ENCODE results near the gene CPN1.
"Not testable (repeated sequence)": the region's sequence is repeated elsewhere in the genome, so short reads cannot be mapped to it uniquely, and the experiment has no call there.

The CPN1 gene

DNA sequence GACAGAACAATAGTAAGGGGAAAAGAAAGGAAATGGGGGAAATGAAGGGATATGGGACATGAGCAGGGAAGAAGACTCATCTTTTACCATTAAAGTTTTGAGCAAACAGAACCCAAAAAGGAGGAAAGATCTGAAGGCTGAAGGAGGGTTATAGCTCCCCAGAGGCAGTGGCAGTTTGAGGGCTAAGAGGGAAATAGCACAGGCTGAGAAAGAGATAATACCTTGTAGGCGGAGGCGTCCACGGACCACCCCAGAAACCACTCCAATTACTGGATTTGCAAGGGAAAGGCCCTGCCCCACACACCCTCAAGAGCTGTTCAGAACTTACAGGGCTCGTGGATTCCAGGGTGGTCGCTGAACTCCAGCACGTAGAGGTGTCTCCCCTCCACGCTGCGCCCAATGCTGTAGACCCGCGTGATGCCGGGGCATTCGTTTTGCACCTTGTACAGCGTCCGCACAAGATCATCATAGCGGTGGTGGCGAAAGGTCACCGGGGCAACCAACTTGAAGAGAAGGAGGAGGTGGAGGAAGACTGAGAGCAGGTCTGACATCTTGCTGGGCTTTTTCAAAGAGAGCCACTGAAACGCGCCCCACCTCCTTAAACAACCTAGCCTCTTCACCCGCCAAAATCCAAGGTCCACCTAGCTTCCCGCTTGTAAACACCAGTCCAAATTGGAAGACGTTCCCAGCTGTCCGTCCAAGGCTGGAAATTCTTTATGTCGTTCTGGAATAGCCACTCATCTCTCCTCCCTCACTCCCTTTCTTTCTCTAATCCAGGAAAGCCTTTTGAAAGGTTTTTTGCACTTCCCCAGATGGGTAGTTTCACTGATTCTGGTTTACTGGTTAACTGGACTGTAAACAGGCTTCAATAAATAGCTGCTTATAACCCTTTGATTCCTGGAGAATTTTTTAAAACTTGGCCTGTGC lies at the start of gene CPN1:
TSS of gene CPN1 (minus strand) at position 795 of the 927 bp plus-strand sequence. CDS start at position 551, 244 bp downstream.
- no peak for DNase-seq

DNA sequence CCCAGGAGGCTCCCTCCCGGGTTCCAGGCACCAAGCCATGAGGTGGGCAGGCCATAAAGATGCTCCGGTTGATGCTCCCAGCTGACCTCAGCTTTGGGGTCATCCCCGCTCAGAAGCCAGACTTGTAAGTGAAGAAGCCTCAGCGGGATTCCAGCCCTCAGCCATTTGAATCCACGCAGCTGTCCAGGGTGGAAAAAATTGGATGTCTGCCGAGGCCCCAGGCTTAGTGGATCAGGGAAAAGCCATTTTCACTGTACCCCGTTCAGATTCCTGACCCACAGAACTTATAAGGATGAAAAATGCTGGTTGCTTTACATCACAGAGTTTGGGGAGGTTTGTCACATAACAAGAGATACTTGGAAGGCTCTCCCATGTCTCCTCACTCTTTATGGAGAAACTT lies 49.2 kb upstream of the CPN1 start:
- DNase-seq, result no peak

DNA sequence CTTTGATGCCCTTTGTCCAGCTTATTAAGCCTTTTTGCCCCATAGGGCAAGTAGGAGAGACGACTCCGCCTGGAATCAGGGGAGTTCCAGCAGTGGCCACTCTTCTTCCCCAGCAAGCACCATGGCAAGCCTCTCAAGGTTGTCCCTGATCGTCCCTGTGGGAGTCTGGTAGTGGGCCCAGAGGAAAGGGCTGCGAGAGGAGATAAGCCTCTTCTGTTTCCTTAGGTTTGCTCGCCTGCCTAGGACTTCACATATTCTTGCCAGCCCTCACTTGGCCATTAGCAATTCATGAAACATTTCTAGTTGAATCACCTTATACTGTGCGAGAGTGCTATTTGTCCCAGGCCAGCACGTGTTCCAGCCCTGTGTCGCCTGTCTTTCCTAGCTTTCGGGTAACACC lies 47.8 kb upstream of the CPN1 start:
- no peak for DNase-seq

DNA sequence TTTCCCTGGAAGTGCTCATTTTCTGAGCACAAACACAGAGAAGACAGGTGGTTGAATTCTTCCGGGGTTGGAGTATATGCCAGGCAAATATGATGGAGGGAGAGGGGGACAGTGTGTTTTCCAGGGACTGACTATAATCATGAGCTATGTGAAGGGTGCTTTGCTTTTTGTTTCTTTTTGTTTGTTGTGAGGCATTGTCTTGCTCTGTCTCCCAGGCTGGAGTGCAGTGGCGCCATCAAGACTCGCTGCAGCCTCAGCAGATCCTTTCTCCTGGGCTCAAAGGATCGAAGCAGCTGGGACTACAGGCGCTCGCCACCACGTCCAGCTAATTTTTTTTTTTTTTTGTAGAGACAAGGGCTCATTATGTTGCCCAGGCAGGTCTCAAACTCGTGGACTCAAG lies 47.3 kb upstream of the CPN1 start:
- DNase-seq, result no peak

DNA sequence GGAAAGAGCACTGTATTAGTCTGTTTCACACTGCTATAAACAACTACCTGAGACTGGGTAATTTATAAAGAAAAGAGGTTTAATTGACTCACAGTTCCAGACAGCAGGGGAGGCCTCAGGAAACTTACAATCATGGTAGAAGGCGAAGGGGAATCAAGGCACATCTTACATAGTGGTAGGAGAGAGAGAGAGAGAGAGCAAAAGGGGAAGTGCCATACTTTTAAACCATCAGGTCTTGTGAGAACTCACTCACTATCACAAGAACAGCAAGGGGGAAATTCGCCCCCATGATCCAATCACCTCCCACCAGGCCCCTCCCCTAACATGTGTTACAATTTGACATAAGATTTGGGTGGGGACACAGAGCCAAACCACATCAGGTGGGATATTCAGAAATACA lies 43.7 kb upstream of the CPN1 start:
- not testable (repeated sequence) for DNase-seq

DNA sequence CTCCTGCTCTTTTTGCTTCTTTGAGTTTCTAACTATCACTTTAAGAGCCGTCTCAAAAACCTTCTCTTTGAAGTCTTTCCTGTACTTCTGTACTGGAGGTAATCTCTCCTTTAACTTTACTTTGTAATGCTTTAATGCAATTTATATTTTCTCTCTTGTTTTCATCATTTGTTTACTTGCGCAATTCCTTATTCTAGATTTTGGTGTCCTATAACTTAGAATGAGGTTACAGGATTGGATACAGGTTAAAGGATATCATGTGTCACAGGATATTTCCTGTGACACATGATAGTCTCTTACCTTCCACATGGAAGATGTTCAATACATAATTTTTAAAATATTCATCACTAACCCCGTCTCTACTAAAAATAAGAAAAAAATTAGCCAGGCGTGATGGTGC lies 42.4 kb upstream of the CPN1 start:
- no peak for DNase-seq

DNA sequence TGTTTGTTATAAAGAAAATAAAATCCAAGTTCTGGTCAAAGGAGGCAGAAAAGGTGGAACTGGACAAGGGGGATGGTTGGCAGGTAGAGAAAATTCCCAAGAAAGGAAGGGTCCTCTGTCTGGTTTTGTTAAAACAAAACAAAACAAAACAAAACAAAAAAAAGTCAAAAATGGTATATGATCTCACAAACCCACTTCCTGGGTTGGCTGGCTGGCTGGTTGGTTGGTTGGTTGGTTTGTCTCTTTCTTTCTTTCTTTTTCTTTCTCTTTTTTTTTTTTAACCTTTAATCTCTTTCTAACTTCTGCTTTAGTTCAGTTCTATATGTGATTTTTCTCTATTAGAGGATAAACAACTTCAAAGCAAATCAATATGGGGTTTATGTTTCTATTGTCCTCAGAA lies 41.1 kb upstream of the CPN1 start:
- DNase-seq, result no peak

DNA sequence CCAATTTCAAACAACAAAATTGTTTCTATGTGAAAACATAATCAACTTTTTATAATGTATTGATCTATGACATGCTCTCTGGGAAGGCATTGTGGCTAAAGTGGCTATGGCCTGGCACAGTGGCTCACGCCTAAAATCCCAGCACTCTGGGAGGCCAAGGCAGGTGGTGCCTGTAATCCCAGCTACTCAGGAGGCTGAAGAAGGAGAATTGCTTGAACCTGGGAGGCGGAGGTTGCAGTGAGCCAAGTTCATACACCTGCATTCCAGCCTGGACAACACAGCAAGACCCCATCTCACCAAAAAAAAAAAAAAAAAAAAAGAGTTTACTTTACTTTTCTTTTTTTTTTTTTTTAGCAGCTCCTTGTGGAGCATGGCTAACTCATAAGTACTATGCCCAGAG lies 38.9 kb upstream of the CPN1 start:
- DNase-seq, result no peak

DNA sequence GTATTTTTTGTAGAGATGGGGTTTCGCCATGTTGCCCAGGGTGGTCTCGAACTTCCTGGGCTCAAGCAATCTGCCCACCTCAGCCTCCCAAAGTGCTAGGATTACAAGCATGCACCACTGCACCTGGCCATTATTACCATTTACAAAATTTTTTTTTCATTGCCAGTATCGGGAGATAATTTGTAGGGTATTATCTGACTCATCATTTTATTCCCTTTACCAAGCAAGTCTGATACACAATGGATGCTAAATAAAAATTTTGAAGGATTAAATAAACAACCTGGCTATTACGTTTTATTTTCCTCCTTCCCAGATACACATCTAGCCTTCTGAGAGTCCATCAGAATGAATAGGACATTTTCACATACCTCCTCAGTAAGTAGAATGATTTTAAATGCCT lies 38.1 kb upstream of the CPN1 start:
- DNase-seq, result no peak

DNA sequence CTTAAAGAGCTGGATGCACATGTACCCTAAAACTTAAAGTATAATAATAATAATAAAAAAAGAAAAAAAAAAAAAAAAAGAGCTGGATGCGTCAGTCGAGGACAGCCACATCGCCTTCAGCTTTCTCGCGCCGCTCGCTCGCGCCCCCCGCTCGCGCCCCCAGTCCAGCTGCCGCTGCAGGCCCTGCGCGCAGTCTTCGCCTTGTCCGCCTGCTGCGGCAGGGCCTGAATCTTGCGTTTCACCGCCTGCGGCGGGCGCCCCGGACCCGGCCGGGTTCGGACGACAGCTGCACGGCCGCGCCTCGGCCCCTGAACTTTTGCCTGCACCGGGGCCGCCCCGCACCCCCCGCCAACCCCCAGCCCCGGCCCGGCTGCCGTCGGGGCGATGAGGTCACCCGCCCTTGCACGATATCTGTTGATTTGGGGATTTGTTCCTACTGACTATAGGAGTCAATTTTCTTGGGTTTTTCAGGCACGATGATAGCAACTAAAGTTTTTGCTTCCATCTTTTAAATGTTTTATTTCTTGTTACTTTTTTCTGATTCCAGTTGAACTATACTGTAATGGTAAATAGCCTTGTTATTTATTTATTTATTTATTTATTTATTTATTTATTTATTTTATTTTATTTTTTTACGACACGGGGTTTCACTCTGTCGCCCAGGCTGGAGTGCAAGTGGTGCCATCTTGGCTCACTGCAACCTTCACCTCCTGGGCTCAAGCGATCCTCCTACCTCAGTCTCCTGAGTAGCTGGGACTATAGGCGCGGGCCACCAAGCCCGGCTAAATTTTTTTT lies 33.5 kb upstream of the CPN1 start:
- DNase-seq, result no peak

DNA sequence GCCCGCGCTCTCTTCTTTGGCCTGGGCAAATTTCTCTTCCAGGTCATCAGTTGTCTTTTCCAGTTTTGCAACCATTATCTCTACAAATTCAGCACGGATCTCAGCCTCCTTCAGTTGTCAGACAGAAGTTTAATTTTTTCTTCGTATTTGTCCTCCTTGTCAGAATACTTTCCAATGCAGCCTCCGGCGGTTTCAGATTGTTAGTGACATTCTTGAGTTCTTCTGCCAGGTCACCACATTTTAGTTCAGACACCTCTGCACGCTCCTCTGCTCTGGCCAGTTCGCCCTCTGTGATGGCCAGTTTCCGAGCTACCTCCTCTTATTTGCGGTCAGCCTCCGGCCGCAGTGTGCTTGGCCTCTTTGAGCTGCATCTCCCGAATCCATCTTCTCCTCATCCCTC lies 32.8 kb upstream of the CPN1 start:
- no peak for DNase-seq

DNA sequence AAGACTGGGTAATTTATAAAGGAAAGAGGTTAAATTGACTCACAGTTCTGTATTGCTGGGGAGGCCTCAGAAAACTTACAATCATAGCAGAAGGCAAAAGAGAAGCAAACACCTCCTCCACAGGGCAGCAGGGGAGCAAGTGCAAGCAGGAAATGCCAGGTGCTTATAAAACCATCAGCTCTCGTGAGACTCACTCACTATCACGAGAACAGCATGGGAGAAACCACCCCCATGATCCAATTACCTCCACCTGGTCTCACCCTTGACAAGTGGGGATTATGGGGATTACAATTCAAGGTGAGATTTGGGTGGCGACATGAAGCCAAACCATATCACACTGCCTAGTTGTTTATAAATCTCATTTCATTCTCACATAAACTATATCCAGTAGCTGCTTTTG lies 28.0 kb upstream of the CPN1 start:
- DNase-seq, result no peak

DNA sequence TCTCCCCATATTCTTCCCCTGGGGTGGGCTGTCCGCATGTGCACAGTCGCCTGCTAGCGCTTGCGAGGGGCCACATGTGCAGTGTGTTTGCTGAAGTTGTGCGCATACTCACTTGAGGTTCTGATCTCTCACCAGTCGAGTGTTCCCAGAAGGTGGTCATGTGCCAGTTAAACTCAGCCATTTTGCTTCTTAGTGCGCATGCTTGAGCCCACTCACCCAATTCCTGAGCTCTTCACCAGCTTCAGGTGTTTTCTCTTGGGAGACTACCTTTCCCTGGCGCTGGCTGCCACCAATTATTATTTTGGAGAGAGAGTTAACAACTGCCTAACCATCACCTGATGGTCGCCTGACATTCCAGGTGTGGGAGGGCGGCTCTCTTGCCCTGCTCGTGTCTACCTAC lies 25.2 kb upstream of the CPN1 start:
- DNase-seq, result no peak

DNA sequence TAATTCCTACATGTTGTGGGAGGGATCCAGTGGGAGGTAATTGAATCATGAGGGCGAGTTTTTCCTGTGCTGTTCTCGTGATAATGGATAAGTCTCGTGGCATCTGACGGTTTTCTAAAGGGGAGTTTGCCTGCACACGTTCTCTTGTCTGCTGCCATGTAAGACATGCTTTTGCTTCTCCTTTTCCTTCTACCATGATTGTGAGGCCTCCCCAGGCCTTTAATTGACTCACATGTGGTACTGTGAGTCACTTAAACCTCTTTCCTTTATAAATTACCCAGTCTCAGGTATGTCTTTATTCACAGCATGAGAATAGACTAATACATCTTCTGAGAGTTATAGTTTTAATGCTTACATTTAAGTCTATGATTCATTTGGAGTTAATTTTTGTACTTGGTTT lies 22.6 kb upstream of the CPN1 start:
- DNase-seq, result no peak

DNA sequence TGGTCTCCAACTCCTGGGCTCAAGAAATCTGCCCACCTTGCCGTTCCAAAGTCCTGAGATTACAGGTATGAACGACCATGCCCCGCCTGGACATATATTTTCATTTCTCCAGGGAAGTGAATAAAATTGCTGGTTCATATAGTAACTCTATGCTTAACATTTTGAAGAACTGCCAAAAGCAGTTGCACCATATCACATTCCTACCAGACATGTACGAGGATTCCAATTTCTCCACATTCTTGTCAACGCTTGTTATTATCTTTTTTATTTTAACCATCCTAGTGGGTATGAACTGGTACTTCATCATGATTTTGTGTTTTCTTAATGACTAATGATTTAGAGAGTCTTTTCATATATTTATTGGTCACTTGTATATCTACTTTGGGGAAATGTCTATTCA lies 21.9 kb upstream of the CPN1 start:
- no peak for DNase-seq

DNA sequence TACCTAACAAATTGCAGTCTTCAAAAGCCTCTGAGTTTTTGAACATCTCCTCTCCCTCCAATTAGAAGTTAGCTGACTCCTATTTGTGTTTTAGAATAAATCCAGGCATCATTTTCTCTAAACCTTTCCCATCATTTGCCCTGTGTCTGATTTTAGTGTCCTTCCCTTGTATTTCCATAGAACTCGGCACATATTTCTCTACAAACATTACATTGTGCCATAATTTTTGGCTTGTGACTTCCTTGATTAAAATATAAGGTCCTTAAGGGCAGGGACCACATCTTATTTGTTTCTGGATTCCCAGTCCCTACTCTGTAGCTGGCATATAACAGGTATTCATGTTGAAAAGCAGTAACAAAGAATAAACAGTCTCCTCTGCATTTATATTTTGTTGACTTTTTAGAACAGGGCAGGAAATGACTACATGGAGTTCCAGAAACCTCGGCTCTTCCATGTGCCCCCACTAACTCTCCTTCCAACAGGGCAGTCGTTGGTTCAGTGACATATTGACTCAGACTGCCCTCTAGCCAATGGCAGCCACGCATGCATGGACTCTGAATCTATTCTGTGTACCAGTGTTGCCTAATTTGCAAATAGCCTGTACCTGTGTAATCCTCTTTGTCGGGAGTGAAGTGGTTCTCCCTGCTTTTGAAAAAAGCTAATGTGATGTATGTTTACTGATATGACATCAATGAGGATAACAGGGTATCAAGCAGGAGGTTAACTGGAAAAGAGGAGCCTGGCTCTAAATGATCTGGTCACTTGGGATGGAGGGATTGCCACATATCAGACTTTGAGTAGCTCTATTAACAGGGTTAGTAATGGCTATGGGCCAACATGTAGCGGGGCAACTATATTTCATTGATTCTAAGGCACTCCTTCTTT lies 19.8 kb upstream of the CPN1 start:
- no peak for DNase-seq

DNA sequence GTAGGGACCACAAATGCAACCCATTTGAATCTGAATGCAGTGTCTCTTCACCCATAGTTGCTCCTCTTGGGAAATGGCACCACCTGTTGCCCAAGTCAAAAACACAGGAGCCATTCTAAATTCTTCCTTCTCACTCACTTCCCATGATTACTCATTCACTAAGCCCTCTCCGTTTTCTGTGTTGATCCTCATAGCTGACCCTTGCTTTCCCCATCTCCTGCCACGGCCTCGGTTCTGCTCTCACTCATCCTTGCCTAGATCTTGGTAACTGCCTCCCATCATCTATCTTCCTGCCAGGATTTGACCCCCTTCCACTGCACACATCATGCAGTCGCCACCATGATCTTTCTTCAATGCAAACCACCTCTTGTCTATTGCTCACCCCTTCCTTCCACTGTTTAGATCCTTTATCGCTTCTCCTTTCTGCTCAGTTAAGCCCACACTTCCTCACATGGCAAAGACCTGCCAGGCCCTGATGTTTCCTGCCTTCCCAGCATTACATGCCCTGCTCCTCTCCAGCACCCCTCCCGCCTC lies 19.0 kb upstream of the CPN1 start:
- DNase-seq, result no peak

DNA sequence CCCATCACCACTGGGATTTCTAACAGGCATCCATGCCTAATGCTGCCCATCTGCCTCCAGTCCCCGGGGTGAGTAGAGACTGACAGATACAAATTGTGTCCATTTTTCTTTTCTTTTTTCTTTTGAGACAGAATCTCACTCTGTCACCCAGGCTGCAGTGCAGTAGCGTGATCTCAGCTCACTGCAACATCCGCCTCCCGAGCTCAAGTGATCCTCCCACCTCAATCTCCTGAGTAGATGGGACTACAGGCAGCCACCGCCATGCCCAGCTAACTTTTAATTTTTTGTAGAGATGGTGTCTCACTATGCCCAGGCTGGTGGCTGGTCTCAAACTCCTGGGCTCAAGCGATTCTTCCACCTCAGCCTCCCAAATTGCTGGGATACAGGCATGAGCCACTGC lies 7.6 kb upstream of the CPN1 start:
- DNase-seq, result no peak

DNA sequence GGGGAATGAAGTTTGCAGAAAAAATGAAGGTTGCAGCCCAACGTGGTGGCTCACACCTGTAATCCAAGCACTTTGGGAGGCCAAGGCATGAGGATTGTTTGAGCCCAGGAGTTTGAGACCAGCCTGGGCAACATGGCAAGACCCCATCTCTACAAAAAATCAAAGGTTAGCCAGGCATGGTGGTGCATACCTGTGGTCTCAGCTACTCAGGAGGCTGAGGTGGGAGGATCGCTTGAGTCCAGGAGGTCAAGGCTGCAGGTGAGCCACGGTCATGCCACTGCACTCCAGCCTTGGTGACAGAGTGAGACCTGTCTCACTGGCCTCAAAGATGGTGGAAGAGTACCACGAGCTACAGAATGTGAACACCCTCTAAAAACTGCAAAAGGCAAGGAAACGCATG lies 5.0 kb upstream of the CPN1 start:
- not testable (repeated sequence) for DNase-seq

DNA sequence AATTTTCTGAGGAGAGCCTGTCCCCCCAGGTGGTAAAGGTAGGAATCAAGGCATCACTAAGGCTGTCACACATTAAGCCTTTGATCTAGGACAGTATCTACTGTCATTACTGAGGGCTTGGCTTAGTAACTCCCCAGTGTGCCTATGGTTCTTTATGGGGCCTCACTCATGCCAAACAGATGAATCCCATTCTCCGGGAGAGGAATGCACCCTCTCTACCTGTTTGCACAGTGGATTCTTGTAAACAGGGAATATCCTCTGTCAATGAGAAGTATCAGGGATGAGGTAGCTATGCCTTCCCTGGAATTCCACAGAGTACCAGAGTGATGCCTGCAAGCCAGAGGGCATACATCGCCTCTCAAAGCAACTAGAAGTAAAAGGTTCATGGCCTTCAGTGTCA lies 3.9 kb upstream of the CPN1 start:
- no peak for DNase-seq

DNA sequence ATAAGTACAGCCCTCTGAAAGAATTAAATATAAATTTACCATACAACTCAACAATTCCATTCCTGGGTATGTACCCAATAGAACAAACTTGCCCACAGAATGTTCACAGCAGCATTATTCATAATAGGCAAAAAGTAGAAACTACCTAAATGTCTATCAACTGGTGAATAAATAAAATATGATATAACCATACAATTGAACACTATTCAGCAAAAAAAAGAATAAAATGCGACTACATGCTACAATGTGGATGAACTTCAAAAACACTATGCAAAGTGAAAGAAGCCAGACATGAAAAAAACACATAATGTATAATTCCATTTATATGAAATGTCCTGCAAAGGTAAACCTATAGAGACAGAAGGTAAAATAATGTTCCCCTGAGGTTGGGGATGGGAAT lies 2.0 kb upstream of the CPN1 start:
- no peak for DNase-seq

DNA sequence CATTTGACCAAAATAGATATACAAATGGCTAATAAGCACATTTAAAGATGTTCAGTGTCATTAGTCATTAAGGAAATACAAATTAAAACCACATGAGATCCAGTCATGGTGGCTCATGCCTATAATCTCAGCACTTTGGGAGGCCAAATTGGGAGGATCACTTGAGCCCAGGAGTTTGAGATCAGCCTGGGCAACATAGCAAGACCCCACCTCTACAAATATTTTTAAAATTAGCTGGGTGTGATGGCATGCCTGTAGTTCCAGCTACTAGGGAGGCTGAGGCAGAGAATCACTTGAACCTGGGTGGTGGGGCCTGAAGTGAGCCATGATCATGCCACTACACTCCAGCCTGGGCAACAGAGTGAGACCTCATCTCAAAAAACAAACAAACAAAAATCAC lies 607 bp upstream of the CPN1 start:
- DNase-seq, result not testable (repeated sequence)

DNA sequence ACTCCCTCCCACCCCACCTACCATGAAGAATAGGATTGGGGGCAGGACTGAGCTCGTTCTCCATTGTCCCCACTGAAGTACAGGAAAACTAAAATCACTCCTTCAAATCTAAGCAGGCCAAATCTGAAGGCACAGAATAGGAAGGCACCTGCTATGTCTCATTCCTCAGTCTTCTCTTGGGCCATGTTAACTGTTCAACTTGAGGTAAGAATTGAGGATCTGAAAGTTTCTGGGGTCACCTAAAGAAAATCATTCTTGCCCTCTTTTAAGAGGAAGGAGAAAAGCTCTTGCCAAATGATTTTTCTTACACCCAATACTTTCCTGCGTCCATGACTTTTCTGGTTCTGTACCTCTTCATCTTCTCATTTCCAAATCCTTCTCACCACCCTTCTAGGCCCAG lies 4.9 kb downstream of the CPN1 start:
- DNase-seq, result no peak

Measured in activated CD4-positive, alpha-beta T cell treated with anti-CD3 and anti-CD28 coated beads, Interleukin-2, amount 50 U/mL, for 16 hours (primary cell).